SK-N-SH (cell line): ENCODE results near the gene DOHH. TPM values are rescaled to one million over a fixed set of nuclear protein-coding genes. Genes with fewer than 3 reads are reported as not detected.

Source experiments
- CTCF ChIA-PET: fragments of 300-600, 350-600 bp; formaldehyde crosslinking; extraction: SDS; loops from one replicate; lab custom pipeline; 2021; lab: Yijun Ruan, JAX
- POLR2A ChIA-PET: fragments of 350-600 bp; sonication (Branson Sonifier 250); formaldehyde crosslinking; extraction: SDS; loops from one replicate; lab custom pipeline; 2020; ENCODE audit warnings: antibody characterized with exemption, inconsistent platforms; lab: Yijun Ruan, JAX
- DNase-seq: peaks from one replicate; pipeline ENCODE4 v3.0.0; 2012
- H2AFZ ChIP-seq: fragments of 200-600 bp; sonication (generic); 2 replicates; pipeline ENCODE4 v1.8.1; 2016; ENCODE audit warnings: antibody characterized with exemption, mild to moderate bottlenecking, low read depth
- H3F3A ChIP-seq: fragments of 200-600 bp; sonication (generic); replicated peaks from 2 replicates; pipeline ENCODE3; 2016; ENCODE audit warnings: antibody characterized with exemption, mild to moderate bottlenecking; ENCODE audit not compliant: insufficient read depth
- H3K27ac ChIP-seq, 2 experiments: fragments of 200-500 bp in 1 of 2; fragments of 200-600 bp in 1 of 2; sonication (Bioruptor generic) in 1 of 2; sonication (generic), shearing (Covaris generic) in 1 of 2; 2 replicates each; pipeline versions ENCODE4 v1.5.1 to v1.6.1; 2014 to 2016; ENCODE audit warnings: low read depth in 2 of 2, inconsistent platforms in 1 of 2, low read length in 1 of 2, mild to moderate bottlenecking in 1 of 2, mixed read lengths in 1 of 2
- H3K27me3 ChIP-seq: fragments of 200-600 bp; sonication (generic), shearing (Covaris generic); 2 replicates; pipeline ENCODE4 v1.6.1; 2016; ENCODE audit warnings: mixed run types; ENCODE audit not compliant: insufficient read depth
- H3K36me3 ChIP-seq, 2 experiments: fragments of 200-500 bp in 1 of 2; fragments of 200-600 bp in 1 of 2; sonication (Bioruptor generic) in 1 of 2; sonication (generic) in 1 of 2; replicated peaks in 1 of 2; 2 replicates each; pipeline versions ENCODE3 to v1.5.1; 2014 to 2016; ENCODE audit warnings: low read length in 1 of 2, mild to moderate bottlenecking in 1 of 2; ENCODE audit not compliant: insufficient read depth in 2 of 2, control insufficient read depth in 1 of 2
- H3K4me1 ChIP-seq, 2 experiments: fragments of 200-500 bp in 1 of 2; fragments of 200-600 bp in 1 of 2; sonication (Bioruptor generic) in 1 of 2; sonication (generic), shearing (Covaris generic) in 1 of 2; 2 replicates each; pipeline versions ENCODE4 v1.5.1 to v1.6.1; 2014 to 2016; ENCODE audit warnings: low read depth in 1 of 2, low read length in 1 of 2, mixed run types in 1 of 2; ENCODE audit not compliant: insufficient read depth in 2 of 2, control insufficient read depth in 1 of 2
- H3K4me2 ChIP-seq: fragments of 200-600 bp; sonication (generic), shearing (Covaris generic); 2 replicates; pipeline ENCODE4 v1.6.1; 2017; ENCODE audit warnings: mixed run types
- H3K4me3 ChIP-seq, 2 experiments: fragments of 200-500 bp in 1 of 2; fragments of 200-600 bp in 1 of 2; sonication (Bioruptor generic) in 1 of 2; sonication (generic), shearing (Covaris generic) in 1 of 2; 2 replicates each; pipeline versions ENCODE4 v1.5.1 to v1.8.1; 2014 to 2016; ENCODE audit warnings: low read depth in 2 of 2, inconsistent platforms in 1 of 2, low read length in 1 of 2, mild to moderate bottlenecking in 1 of 2, mixed read lengths in 1 of 2, moderate library complexity in 1 of 2
- H3K79me2 ChIP-seq: fragments of 200-600 bp; sonication (generic); 2 replicates; pipeline ENCODE4 v1.8.1; 2017; ENCODE audit warnings: mild to moderate bottlenecking; ENCODE audit not compliant: insufficient read depth
- H3K9ac ChIP-seq: fragments of 200-600 bp; sonication (generic); 2 replicates; pipeline ENCODE4 v1.6.1; 2017; ENCODE audit warnings: mixed run types
- H3K9me2 ChIP-seq: fragments of 200-600 bp; sonication (generic); 2 replicates; pipeline ENCODE4 v1.6.1; 2017; ENCODE audit warnings: mixed run types
- H3K9me3 ChIP-seq: fragments of 200-600 bp; sonication (generic); 2 replicates; pipeline ENCODE4 v1.6.1; 2017; ENCODE audit warnings: mixed run types, mild to moderate bottlenecking, moderate library complexity
- H4K20me1 ChIP-seq: fragments of 200-600 bp; sonication (generic); 2 replicates; pipeline ENCODE4 v1.6.1; 2017; ENCODE audit warnings: mild to moderate bottlenecking, mixed run types; ENCODE audit not compliant: insufficient read depth
- CTCF ChIP-seq: fragments of 200-600 bp; sonication (generic); IDR thresholded peaks from 2 replicates; pipeline ENCODE4 v1.6.1; 2017; ENCODE audit warnings: antibody characterized with exemption, mild to moderate bottlenecking, moderate library complexity
- ELF1 ChIP-seq: IDR thresholded peaks from 2 replicates; pipeline ENCODE4 v1.4.0; 2012
- EZH2phosphoT487 ChIP-seq: fragments of 200-600 bp; sonication (generic); IDR thresholded peaks from 2 replicates; pipeline ENCODE4 v1.6.1; 2017; ENCODE audit warnings: low read depth, mixed run types, mild to moderate bottlenecking, antibody characterized with exemption, moderate library complexity, borderline replicate concordance
- FOXJ3 ChIP-seq: sonication (generic); formaldehyde crosslinking; IDR thresholded peaks from 2 replicates; pipeline ENCODE4 v1.5.1; 2020; ENCODE audit warnings: mild to moderate bottlenecking, missing genetic modification reagents
- GABPA ChIP-seq: IDR thresholded peaks from 2 replicates; pipeline ENCODE4 v1.4.0; 2012; ENCODE audit warnings: low read depth, mild to moderate bottlenecking
- GATA2 ChIP-seq: sonication (generic); formaldehyde crosslinking; IDR thresholded peaks from 2 replicates; pipeline ENCODE4 v1.5.0; 2020; ENCODE audit warnings: mild to moderate bottlenecking, missing genetic modification reagents
- JUND ChIP-seq: IDR thresholded peaks from 2 replicates; pipeline ENCODE4 v1.4.0; 2012
- MAX ChIP-seq: IDR thresholded peaks from 2 replicates; pipeline ENCODE4 v1.4.0; 2012; ENCODE audit warnings: low read depth
- MEF2A ChIP-seq: IDR thresholded peaks from 2 replicates; pipeline ENCODE4 v1.4.0; 2012; ENCODE audit warnings: low read depth, borderline replicate concordance
- NFIC ChIP-seq: IDR thresholded peaks from 2 replicates; pipeline ENCODE4 v1.4.0; 2012; ENCODE audit warnings: borderline replicate concordance
- POLR2AphosphoS5 ChIP-seq: IDR thresholded peaks from 2 replicates; pipeline ENCODE4 v1.6.1; 2012; ENCODE audit warnings: low read depth, low read length
- RAD21 ChIP-seq: IDR thresholded peaks from 2 replicates; pipeline ENCODE4 v1.6.1; 2012; ENCODE audit warnings: mild to moderate bottlenecking, low read length
- RXRA ChIP-seq: IDR thresholded peaks from 2 replicates; pipeline ENCODE4 v1.4.0; 2012; ENCODE audit warnings: low read depth, mild to moderate bottlenecking, borderline replicate concordance
- SIN3A ChIP-seq: IDR thresholded peaks from 2 replicates; pipeline ENCODE4 v1.6.1; 2012; ENCODE audit warnings: low read depth, mild to moderate bottlenecking, low read length, moderate library complexity, borderline replicate concordance
- SMC3 ChIP-seq: IDR thresholded peaks from 2 replicates; pipeline ENCODE4 v1.6.1; 2012; ENCODE audit warnings: low read depth, low read length, improper control_type of control experiment
- TCF12 ChIP-seq: IDR thresholded peaks from 2 replicates; pipeline ENCODE4 v1.4.0; 2012
- USF1 ChIP-seq: IDR thresholded peaks from 2 replicates; pipeline ENCODE4 v1.4.0; 2012; ENCODE audit warnings: low read depth, borderline replicate concordance
- USF2 ChIP-seq: fragments of 150-350 bp; IDR thresholded peaks from 2 replicates; pipeline ENCODE4 v1.6.1; 2017; ENCODE audit warnings: antibody characterized with exemption, low read length, low read depth, borderline replicate concordance
- YY1 ChIP-seq: IDR thresholded peaks from 2 replicates; pipeline ENCODE4 v1.4.0; 2012; ENCODE audit warnings: low read depth, mild to moderate bottlenecking
- WGBS: methylation state at CpG from one replicate; pipeline ENCODE4 v1.1.6; 2017; ENCODE audit warnings: low lambda C conversion rate; 5-methylcytosine and 5-hydroxymethylcytosine counted together
- polyA plus RNA-seq, 3 experiments: library from polyadenylated mRNA; depleted of rRNA; stranded (reverse); fragments of >200 nt; gene quantifications; 2 replicates each; pipeline ENCODE4 v1.2.3, GENCODE V29; 2012

The DOHH gene
- polyA plus RNA-seq, 1 of the 3 experiments (the other 2 are of a cell fraction), result 14.3 TPM

GRCh38 chr19:3471954-3472655, 28.4 kb downstream of the DOHH start:
- CTCF ChIA-PET, result interaction anchor here (0.6 to 6.1 kb wide), 43 partner anchors 8 to 545 kb away, joined by 3 to 92 read pairs (median 5); partner anchors contain the start of genes DOHH and SMIM44
- no peak for TF ChIP-seq POLR2AphosphoS5
- TF ChIP-seq YY1, result no peak
- TF ChIP-seq CTCF, result peak; percentile 90
- TF ChIP-seq JUND, result no peak
- peak; percentile 59 for TF ChIP-seq SMC3
- TF ChIP-seq RAD21, result peak; percentile 71
- TF ChIP-seq ELF1, result no peak
- TF ChIP-seq EZH2phosphoT487, result no peak
- peak; percentile 87 for DNase-seq
- H3K36me3 ChIP-seq, result no peaks in the 10 kb centered on the region
- H3K9ac ChIP-seq, result no peak overlapping the region
- H3K4me2 ChIP-seq, result no peak overlapping the region
- H3K4me1 ChIP-seq, result peaks cover 0 to 2% of the 10 kb centered on the region in 2 experiments; a peak in 1 of 4 replicates
- peak overlapping the region in 1 of 2 experiments; percentile 32; a peak in 1 of 4 replicates for H3K4me3 ChIP-seq
- POLR2A ChIA-PET, result no interaction called here
- H3K27me3 ChIP-seq, result no peaks in the 10 kb centered on the region; the same call in 1 of the 2 replicates
- H4K20me1 ChIP-seq, result no peaks in the 10 kb centered on the region
- H3K9me2 ChIP-seq, result no peaks in the 10 kb centered on the region
- H2AFZ ChIP-seq, result no peak overlapping the region
- H3K27ac ChIP-seq, result no peak overlapping the region
- WGBS, result 38% methylated on average over 13 of the region's 24 CpGs
- no peaks in the 10 kb centered on the region for H3K9me3 ChIP-seq
- no peaks in the 10 kb centered on the region for H3K79me2 ChIP-seq
- peaks cover 23% of the 10 kb centered on the region for H3F3A ChIP-seq

- 88% methylated on average over 11 of the region's 11 CpGs for WGBS
- Histone ChIP-seq H3K4me3 (no peak overlapping the region), H3K4me2 (no peak overlapping the region), H3K27me3 (no peaks in the 10 kb centered on the region; the same call in 1 of the 2 replicates), H3K36me3 (no peaks in the 10 kb centered on the region), H3F3A (peaks cover 23% of the 10 kb centered on the region), H3K4me1 (peaks cover 0 to 2% of the 10 kb centered on the region in 2 experiments; a peak in 1 of 4 replicates), H3K27ac (no peak overlapping the region), H3K9me2 (no peaks in the 10 kb centered on the region), H3K9ac (no peak overlapping the region), H3K79me2 (no peaks in the 10 kb centered on the region), H4K20me1 (no peaks in the 10 kb centered on the region), H3K9me3 (no peaks in the 10 kb centered on the region), H2AFZ (no peak overlapping the region)
- CTCF ChIA-PET, result interaction anchor here (0.6 to 6.1 kb wide), 19 partner anchors 9 to 165 kb away, joined by 3 to 92 read pairs (median 4); partner anchors contain the start of gene SMIM44
- TF ChIP-seq USF2, result no peak
- no peak for TF ChIP-seq GABPA
- TF ChIP-seq FOXJ3 (CRISPR knock-in tag), result no peak
- no peak for TF ChIP-seq SIN3A
- no peak for TF ChIP-seq NFIC
- no peak for TF ChIP-seq MAX
- TF ChIP-seq USF1, result no peak
- no peak for TF ChIP-seq TCF12
- no peak for TF ChIP-seq MEF2A
- TF ChIP-seq CTCF, result no peak
- TF ChIP-seq RXRA, result no peak
- TF ChIP-seq ELF1, result no peak
- TF ChIP-seq GATA2 (CRISPR knock-in tag), result no peak
- DNase-seq, result peak; percentile 17
- POLR2A ChIA-PET, result no interaction called here
These were observed 29.9 kb downstream of the DOHH start for GRCh38 chr19:3470500-3471128.
